ENCODE measurements around the gene HLF.

The HLF gene

GRCh38 chr17:55366020-55366481 lies 101.3 kb downstream of the HLF start:
- no peak for DNase-seq

GRCh38 chr17:55368706-55369105 lies 103.9 kb downstream of the HLF start:
- DNase-seq, result no peak
